ENCODE data around the gene USP34. TPM values are rescaled to one million over a fixed set of nuclear protein-coding genes. Genes with fewer than 3 reads are reported as not detected.

The USP34 gene
- total RNA-seq, 2 donors from 2014 or later, result 66.0 to 76.0 TPM

- H3K27me3 ChIP-seq, result no peaks in the 10 kb centered on the region
- H3K4me3 ChIP-seq, result no peak overlapping the region
- no peaks in the 10 kb centered on the region for H3K4me1 ChIP-seq
- TF ChIP-seq CTCF (IDR thresholded peaks at IDR 0.05), result no peak
- H3K27ac ChIP-seq, result no peak overlapping the region
- no peak for DNase-seq (ENCODE audit: low spot score)
- no peaks in the 10 kb centered on the region for H3K9me3 ChIP-seq
- H3K36me3 ChIP-seq, result peaks cover 26% of the 10 kb centered on the region
Measured at GRCh38 chr2:61220768-61221167, 250.1 kb downstream of the USP34 start.

- Histone ChIP-seq H3K27me3 (no peaks in the 10 kb centered on the region), H3K4me3 (no peak overlapping the region), H3K9me3 (no peaks in the 10 kb centered on the region), H3K27ac (no peak overlapping the region), H3K36me3 (peaks cover 35% of the 10 kb centered on the region), H3K4me1 (no peaks in the 10 kb centered on the region)
- DNase-seq (ENCODE audit: low spot score), result no peak
- TF ChIP-seq CTCF (IDR thresholded peaks at IDR 0.05), result no peak
Measured at GRCh38 chr2:61218817-61219170, 252.1 kb downstream of the USP34 start.

- H3K36me3 ChIP-seq, result peaks cover 38% of the 10 kb centered on the region
- TF ChIP-seq CTCF (IDR thresholded peaks at IDR 0.05), result no peak
Measured at GRCh38 chr2:61218076-61218816, 252.6 kb downstream of the USP34 start.

GRCh38 chr2:61214171-61214570 is 256.7 kb downstream of the USP34 start:
- H3K36me3 ChIP-seq, result peaks cover 28% of the 10 kb centered on the region
- H3K27me3 ChIP-seq, result no peaks in the 10 kb centered on the region
- H3K4me3 ChIP-seq, result no peak overlapping the region
- DNase-seq (ENCODE audit: low spot score), result no peak
- H3K4me1 ChIP-seq, result no peaks in the 10 kb centered on the region
- H3K9me3 ChIP-seq, result no peaks in the 10 kb centered on the region
- no peak for TF ChIP-seq CTCF (IDR thresholded peaks at IDR 0.05)
- no peak overlapping the region for H3K27ac ChIP-seq

More at GRCh38 chr2:61218076-61218816, 252.6 kb downstream of the USP34 start:
- H3K9me3 ChIP-seq, result no peaks in the 10 kb centered on the region
- no peak overlapping the region for H3K4me3 ChIP-seq
- no peak for DNase-seq (ENCODE audit: low spot score)
- no peaks in the 10 kb centered on the region for H3K27me3 ChIP-seq
- no peak overlapping the region for H3K27ac ChIP-seq
- no peaks in the 10 kb centered on the region for H3K4me1 ChIP-seq

GRCh38 chr2:61210332-61210981 is 260.4 kb downstream of the USP34 start:
- Histone ChIP-seq H3K4me1 (no peaks in the 10 kb centered on the region), H3K9me3 (no peaks in the 10 kb centered on the region), H3K4me3 (no peak overlapping the region), H3K27me3 (no peaks in the 10 kb centered on the region), H3K27ac (no peak overlapping the region), H3K36me3 (peaks cover 55% of the 10 kb centered on the region)
- no peak for DNase-seq (ENCODE audit: low spot score)
- TF ChIP-seq CTCF (IDR thresholded peaks at IDR 0.05), result no peak
